OCI-LY7 (cell line): Measurements from ENCODE around the gene SDE2.

Experiments used
- CTCF ChIP-seq: fragments of 200-600 bp; sonication (generic); conservative IDR thresholded peaks from 2 replicates; pipeline ENCODE4 v1.5.1; 2014; ENCODE audit warnings: mild to moderate bottlenecking, antibody characterized with exemption, low read length, moderate library complexity, mixed read lengths
- EZH2phosphoT487 ChIP-seq: fragments of 200-600 bp; sonication (generic); IDR thresholded peaks from 2 replicates; pipeline ENCODE4 v1.6.1; 2018; ENCODE audit warnings: low read depth, borderline replicate concordance, mild to moderate bottlenecking, mixed run types, antibody characterized with exemption, low read length, moderate library complexity, mixed read lengths

- TF ChIP-seq CTCF, result no peak
- no peak for TF ChIP-seq EZH2phosphoT487
Observed at GRCh38 chr1:226033582-226033981, 34.4 kb upstream of the SDE2 start.
